H1 (cell line): Measurements from ENCODE around the gene MAGEB1. TPM values are rescaled to one million over a fixed set of nuclear protein-coding genes. Genes with fewer than 3 reads are reported as not detected.

Experiments
- ATF3 ChIP-seq: IDR thresholded peaks from 2 replicates; pipeline ENCODE4 v1.6.1; 2011; ENCODE audit warnings: low read depth, mild to moderate bottlenecking, low read length; ENCODE audit not compliant: insufficient read depth
- BACH1 ChIP-seq: IDR thresholded peaks from 2 replicates; pipeline ENCODE4 v1.6.1; 2012; ENCODE audit warnings: low read length, improper control_type of control experiment
- BCL11A ChIP-seq, 2 experiments: IDR thresholded peaks; one replicate each; pipeline ENCODE4 v1.6.1; 2011; ENCODE audit warnings: low read depth in 2 of 2, low read length in 2 of 2, mild to moderate bottlenecking in 2 of 2
- CHD7 ChIP-seq: fragments of 300-600 bp; sonication (generic); IDR thresholded peaks from 2 replicates; pipeline ENCODE4 v1.7.1; 2012; ENCODE audit warnings: low read length, moderate library complexity, mild to moderate bottlenecking, inconsistent platforms; ENCODE audit not compliant: insufficient replicate concordance
- POLR2AphosphoS5 ChIP-seq: IDR thresholded peaks from 2 replicates; pipeline ENCODE4 v1.6.1; 2011; ENCODE audit warnings: low read depth, low read length
- POU5F1 ChIP-seq: IDR thresholded peaks from 2 replicates; pipeline ENCODE4 v1.6.1; 2011; ENCODE audit warnings: low read depth, mild to moderate bottlenecking, low read length, moderate library complexity
- TAF1 ChIP-seq: IDR thresholded peaks from 2 replicates; pipeline ENCODE4 v1.6.1; 2011; ENCODE audit warnings: mild to moderate bottlenecking, low read depth, low read length
- TBP ChIP-seq: IDR thresholded peaks from 2 replicates; pipeline ENCODE4 v1.6.1; 2011; ENCODE audit warnings: low read depth, low read length, improper control_type of control experiment
- polyA plus RNA-seq, 7 experiments: library from polyadenylated mRNA; depleted of rRNA in 3 of 7; stranded (reverse) in 5 of 7; unstranded in 2 of 7; fragments of >200 nt in 5 of 7; fragments of 200-250 nt in 2 of 7; gene quantifications; 1 replicate in 5 of 7; 2 replicates in 1 of 7; 4 replicates in 1 of 7; pipeline versions ENCODE4 v1.2.1 to v1.2.3, GENCODE V29; 2011 to 2013; ENCODE audit warnings: missing spikeins in 2 of 7, mixed read lengths in 2 of 7
- total RNA-seq: library from RNA; stranded (reverse); fragmentation: NEBNext Ultra II Directional; extraction: Animal tissue kit (Norgen Biotek cat#: 25700); gene quantifications from 2 replicates; pipeline ENCODE4 v1.2.1, GENCODE V29; 2021

MAGEB1 gene
- total and polyA plus RNA-seq, 2 of the 8 experiments (the other 6 are each of a cell fraction or from before 2014, with no cell fraction given) = 0.05 TPM; not detected in 1

DNA sequence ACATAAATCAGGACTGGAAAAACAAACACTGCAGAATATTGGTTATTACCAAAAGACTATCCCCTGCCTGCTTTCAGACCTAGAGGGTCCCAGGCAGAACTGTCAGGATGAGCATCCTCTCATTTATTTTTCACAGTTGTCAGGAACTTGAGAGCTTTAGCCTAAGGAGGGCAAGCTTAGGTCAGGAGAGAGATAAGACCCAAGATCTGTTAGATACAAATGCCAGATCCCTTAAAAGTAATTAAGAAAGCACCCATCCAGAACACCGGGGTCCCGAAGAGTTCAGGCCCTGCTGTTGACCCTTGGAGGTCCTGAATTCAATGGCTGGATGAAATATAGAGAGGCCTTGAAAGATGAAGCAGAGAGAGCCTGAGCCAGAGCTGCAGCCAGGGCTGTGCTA is 22.4 kb upstream of the MAGEB1 start (continued):
- TF ChIP-seq CHD7 (no peak), POLR2AphosphoS5 (no peak), BCL11A (IDR thresholded peaks at IDR 0.05; ENCODE audit: low read depth in 2 of 2, low read length in 2 of 2) (no peak), TAF1 (no peak), TBP (no peak), ATF3 (no peak), BACH1 (no peak), POU5F1 (no peak)
